IPS-15b (cell line): Measurements from ENCODE around the gene PANK4.

Experiments used
- H3K27me3 ChIP-seq: one replicate; pipeline ENCODE4 v1.6.1; 2013; ENCODE audit warnings: low read length; ENCODE audit not compliant: control insufficient read depth, insufficient read depth
- H3K36me3 ChIP-seq: one replicate; pipeline ENCODE4 v1.6.1; 2013; ENCODE audit warnings: low read length; ENCODE audit not compliant: control insufficient read depth, insufficient read depth
- H3K4me1 ChIP-seq: one replicate; pipeline ENCODE4 v1.6.1; 2013; ENCODE audit warnings: mild to moderate bottlenecking, low read length; ENCODE audit not compliant: control insufficient read depth, insufficient read depth
- H3K4me3 ChIP-seq: one replicate; pipeline ENCODE4 v1.5.1; 2013; ENCODE audit warnings: low read depth, low read length
- H3K9ac ChIP-seq: one replicate; pipeline ENCODE4 v1.6.1; 2013; ENCODE audit warnings: low read depth, mild to moderate bottlenecking, low read length
- H3K9me3 ChIP-seq: one replicate; pipeline ENCODE4 v1.6.1; 2013; ENCODE audit warnings: mild to moderate bottlenecking, low read length; ENCODE audit not compliant: control insufficient read depth, insufficient read depth

Gene PANK4

GRCh38 chr1:2474933-2475371, 51.4 kb downstream of the PANK4 start:
- Histone ChIP-seq H3K36me3 (no peaks in the 10 kb centered on the region), H3K4me3 (no peak overlapping the region), H3K9ac (no peak overlapping the region), H3K4me1 (no peaks in the 10 kb centered on the region), H3K27me3 (no peaks in the 10 kb centered on the region), H3K9me3 (no peaks in the 10 kb centered on the region)

GRCh38 chr1:2474104-2474844, 52.1 kb downstream of the PANK4 start:
- no peaks in the 10 kb centered on the region for H3K4me1 ChIP-seq
- H3K27me3 ChIP-seq: no peaks in the 10 kb centered on the region
- H3K9ac ChIP-seq: no peak overlapping the region
- H3K36me3 ChIP-seq: no peaks in the 10 kb centered on the region
- H3K4me3 ChIP-seq: no peak overlapping the region
- no peaks in the 10 kb centered on the region for H3K9me3 ChIP-seq

GRCh38 chr1:2473198-2473597, 53.2 kb downstream of the PANK4 start:
- Histone ChIP-seq H3K9ac (no peak overlapping the region), H3K36me3 (no peaks in the 10 kb centered on the region)

GRCh38 chr1:2472561-2473177, 53.7 kb downstream of the PANK4 start:
- Histone ChIP-seq H3K9ac (no peak overlapping the region), H3K36me3 (no peaks in the 10 kb centered on the region), H3K4me1 (no peaks in the 10 kb centered on the region), H3K4me3 (no peak overlapping the region), H3K27me3 (no peaks in the 10 kb centered on the region), H3K9me3 (no peaks in the 10 kb centered on the region)

More at GRCh38 chr1:2473198-2473597, 53.2 kb downstream of the PANK4 start:
- Histone ChIP-seq H3K4me3 (no peak overlapping the region), H3K4me1 (no peaks in the 10 kb centered on the region), H3K9me3 (no peaks in the 10 kb centered on the region), H3K27me3 (no peaks in the 10 kb centered on the region)

GRCh38 chr1:2472109-2472508, 54.3 kb downstream of the PANK4 start:
- Histone ChIP-seq H3K36me3 (no peaks in the 10 kb centered on the region), H3K9me3 (no peaks in the 10 kb centered on the region), H3K4me3 (no peak overlapping the region), H3K27me3 (no peaks in the 10 kb centered on the region), H3K9ac (no peak overlapping the region), H3K4me1 (no peaks in the 10 kb centered on the region)

DNA sequence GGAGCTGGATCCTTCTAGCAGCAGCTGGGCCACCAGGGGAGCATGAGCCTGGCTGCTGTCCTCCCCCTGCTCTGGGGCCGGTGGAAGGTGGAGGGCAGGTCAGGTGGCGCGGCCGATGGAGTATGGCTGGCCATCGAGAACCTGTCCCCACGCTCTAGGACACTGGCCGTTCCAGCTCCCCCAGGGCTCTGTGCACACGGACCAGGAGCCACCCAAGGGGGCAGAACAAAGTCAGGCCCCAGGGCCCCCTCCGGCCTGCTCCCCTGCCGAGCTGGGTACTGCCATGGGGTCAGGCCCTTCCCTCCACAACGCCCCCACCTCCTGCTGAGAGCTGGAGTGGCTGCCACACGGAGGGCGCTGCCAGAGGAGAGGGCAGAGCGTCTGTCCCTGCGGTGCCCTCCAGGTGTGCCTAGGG, 54.8 kb downstream of the PANK4 start:
- Histone ChIP-seq H3K9me3 (no peaks in the 10 kb centered on the region), H3K4me1 (no peaks in the 10 kb centered on the region), H3K36me3 (no peaks in the 10 kb centered on the region), H3K4me3 (no peak overlapping the region), H3K27me3 (no peaks in the 10 kb centered on the region), H3K9ac (no peak overlapping the region)

- Histone ChIP-seq H3K4me1 (no peaks in the 10 kb centered on the region), H3K9ac (no peak overlapping the region), H3K4me3 (no peak overlapping the region), H3K36me3 (no peaks in the 10 kb centered on the region), H3K27me3 (no peaks in the 10 kb centered on the region), H3K9me3 (no peaks in the 10 kb centered on the region)
Measured at GRCh38 chr1:2471159-2471471, 55.3 kb downstream of the PANK4 start.

DNA sequence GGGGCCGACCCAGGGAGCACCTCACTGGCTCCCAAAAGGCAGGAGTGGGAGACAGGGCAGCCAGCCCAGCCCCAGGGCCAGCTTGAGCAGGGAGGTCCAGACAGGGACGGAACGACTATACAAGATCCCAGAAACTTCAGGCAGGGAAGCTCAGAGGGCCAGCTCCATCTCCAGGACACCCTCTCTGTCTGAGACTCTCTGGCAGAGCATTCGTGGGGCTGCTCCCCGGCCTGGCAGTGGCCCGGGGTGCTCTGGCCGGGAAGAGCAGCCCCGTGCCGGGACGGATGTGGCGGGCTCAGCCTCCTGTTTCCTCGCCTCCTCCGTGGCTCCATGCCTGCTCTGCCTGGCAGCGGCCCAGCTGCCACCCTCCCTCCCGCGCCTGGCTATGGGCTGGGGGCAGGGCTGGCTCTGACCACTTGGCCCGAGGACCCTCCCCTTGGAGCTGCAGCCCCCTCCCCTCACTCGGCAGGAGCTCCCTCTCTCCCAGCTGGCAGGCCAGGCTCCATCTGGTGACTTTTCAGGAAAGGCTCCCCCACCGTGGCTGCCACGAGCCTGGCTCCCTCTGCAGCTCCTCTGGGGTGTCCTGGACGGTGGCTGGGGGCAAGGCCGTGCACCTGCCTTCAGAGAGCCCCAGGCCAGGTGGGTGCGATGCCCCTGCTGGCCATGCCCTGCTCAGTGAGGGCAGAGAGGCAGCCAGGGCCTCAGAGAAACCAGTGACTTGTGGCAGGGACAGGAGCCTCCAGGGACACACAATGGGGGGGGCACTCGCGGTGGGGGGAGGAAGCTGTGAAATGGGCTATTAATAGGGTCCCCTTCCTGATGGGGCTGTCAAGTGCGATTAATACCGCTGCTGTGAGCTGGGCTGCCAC, 55.9 kb downstream of the PANK4 start:
- Histone ChIP-seq H3K9ac (no peak overlapping the region), H3K4me1 (no peaks in the 10 kb centered on the region), H3K36me3 (no peaks in the 10 kb centered on the region), H3K27me3 (no peaks in the 10 kb centered on the region), H3K4me3 (no peak overlapping the region), H3K9me3 (no peaks in the 10 kb centered on the region)

DNA sequence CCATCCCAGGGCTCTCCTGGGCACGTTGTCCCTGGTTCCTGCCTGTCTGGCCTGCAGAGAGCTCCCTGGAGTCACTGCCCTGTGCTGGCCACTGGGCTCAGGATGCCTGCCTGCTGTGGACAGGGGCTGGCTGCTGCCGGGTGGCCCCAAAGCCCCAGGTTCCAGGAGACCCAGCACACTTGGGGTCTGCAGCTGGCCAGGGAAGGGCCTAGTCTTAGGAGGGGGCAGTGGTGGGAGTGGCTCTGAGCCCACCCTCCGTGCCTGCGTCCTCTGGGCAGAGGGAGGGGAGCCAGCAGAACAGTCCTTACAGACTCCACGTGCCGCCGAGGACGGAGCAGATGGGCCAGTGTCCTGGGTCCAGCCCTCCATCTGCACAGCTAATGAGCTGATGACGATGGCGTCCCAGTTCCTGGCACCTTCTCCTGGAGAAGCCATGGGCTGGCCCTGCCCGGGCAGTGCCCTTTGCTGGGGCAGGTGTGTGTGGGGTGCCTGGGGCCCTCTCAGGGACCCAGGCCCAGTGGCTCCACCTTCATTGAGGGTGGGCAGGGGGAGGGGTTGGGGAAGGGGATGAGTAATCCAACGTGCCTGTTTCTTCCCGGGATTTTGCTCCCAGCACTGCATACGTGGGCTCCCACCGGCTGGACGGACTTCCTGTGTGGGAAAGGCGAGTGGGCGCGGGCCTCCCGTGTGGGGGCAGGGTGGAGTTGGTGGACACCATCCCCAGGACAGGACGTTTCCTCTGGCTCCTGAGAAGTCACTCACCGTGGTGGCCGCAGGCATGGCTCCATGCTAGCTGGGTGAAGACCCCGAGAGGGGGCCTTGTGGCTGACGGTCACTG, 57.1 kb downstream of the PANK4 start:
- no peaks in the 10 kb centered on the region for H3K4me1 ChIP-seq
- H3K27me3 ChIP-seq: no peaks in the 10 kb centered on the region
- no peak overlapping the region for H3K4me3 ChIP-seq
- H3K36me3 ChIP-seq: no peaks in the 10 kb centered on the region
- no peak overlapping the region for H3K9ac ChIP-seq
- no peaks in the 10 kb centered on the region for H3K9me3 ChIP-seq

GRCh38 chr1:2468540-2468939, 57.9 kb downstream of the PANK4 start:
- H3K4me1 ChIP-seq: no peaks in the 10 kb centered on the region
- no peaks in the 10 kb centered on the region for H3K9me3 ChIP-seq
- no peak overlapping the region for H3K9ac ChIP-seq
- no peaks in the 10 kb centered on the region for H3K27me3 ChIP-seq
- no peaks in the 10 kb centered on the region for H3K36me3 ChIP-seq
- H3K4me3 ChIP-seq: no peak overlapping the region

GRCh38 chr1:2468041-2468472, 58.3 kb downstream of the PANK4 start:
- H3K9me3 ChIP-seq: no peaks in the 10 kb centered on the region
- no peaks in the 10 kb centered on the region for H3K36me3 ChIP-seq
- H3K27me3 ChIP-seq: no peaks in the 10 kb centered on the region
- no peak overlapping the region for H3K9ac ChIP-seq
- H3K4me3 ChIP-seq: no peak overlapping the region
- no peaks in the 10 kb centered on the region for H3K4me1 ChIP-seq
